NCI-H1105 (cell line): ENCODE measurements around the gene LYAR.
"Not testable (repeated sequence)": the region's sequence is repeated elsewhere in the genome, so short reads cannot be mapped to it uniquely, and the experiment has no call there.

Experiments
- DNase-seq: peaks from one replicate; lab custom pipeline; 2025; lab: John Stamatoyannopoulos, UW

LYAR gene

GRCh38 chr4:4259484-4260100, 30.4 kb downstream of the LYAR start:
- DNase-seq, result no peak

- DNase-seq, result not testable (repeated sequence)
Measured at GRCh38 chr4:4257705-4258104, 32.2 kb downstream of the LYAR start.

GRCh38 chr4:4256799-4257198, 33.2 kb downstream of the LYAR start:
- DNase-seq, result no peak

DNA sequence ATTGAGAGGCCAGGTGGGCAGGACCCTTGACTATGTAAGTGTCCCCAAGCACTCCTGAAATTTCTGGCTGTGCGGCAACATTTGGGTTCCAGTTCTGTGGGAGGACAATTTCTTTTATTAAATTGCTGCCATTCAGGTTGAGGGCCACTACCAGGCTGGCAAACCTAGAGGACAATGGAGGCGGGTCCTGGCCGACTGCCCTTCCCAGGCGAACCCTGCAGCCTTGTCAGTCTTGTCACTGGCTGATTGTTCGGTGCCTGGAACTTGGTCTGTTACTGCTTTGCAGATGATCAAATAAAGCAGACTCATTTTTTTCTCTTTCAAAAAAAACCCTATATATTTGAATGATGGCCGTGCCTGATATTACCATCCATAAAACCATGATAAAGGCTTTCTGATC, 35.3 kb downstream of the LYAR start:
- no peak for DNase-seq

- DNase-seq, result no peak
Measured at GRCh38 chr4:4254199-4254598, 35.8 kb downstream of the LYAR start.

DNA sequence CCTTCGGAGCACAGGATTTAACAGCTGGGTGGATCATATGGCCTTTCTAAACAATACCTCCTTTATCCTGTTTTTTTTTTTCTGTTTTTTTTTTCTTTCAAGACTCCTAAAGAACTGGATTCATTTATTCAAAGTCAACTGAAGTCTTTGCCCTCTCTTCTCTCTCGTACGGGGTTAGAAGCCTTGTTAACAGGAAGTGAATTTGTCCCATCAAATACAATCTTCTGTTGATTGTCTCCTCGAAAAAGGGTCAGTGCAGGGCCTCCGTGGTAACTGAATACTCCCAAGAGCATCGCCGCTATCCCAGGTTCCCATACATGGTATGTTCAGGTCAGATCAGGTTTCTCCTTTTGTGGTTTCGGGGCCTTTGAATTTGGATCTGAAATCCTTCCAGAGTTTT, 40.1 kb downstream of the LYAR start:
- DNase-seq, result no peak

DNA sequence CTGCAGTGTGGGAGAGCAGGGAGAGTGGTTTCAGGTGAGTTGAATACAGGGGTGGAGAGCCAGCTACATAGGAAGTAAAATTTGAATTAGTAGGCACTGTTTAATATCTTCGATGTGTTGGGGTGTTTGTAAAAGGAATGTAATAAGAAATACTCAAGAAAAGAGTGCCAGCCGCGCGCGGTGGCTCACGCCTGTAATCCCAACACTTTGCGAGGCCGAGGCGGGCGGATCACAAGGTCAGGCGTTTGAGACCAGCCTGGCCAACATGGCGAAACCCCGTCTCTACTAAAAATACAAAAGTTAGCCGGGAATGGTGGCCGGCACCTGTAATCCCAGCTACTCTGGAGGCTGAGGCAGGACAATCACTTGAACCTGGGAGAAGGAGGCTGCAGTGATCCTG, 40.6 kb downstream of the LYAR start:
- not testable (repeated sequence) for DNase-seq

- DNase-seq, result no peak
Measured at GRCh38 chr4:4248885-4249203, 41.1 kb downstream of the LYAR start.

DNA sequence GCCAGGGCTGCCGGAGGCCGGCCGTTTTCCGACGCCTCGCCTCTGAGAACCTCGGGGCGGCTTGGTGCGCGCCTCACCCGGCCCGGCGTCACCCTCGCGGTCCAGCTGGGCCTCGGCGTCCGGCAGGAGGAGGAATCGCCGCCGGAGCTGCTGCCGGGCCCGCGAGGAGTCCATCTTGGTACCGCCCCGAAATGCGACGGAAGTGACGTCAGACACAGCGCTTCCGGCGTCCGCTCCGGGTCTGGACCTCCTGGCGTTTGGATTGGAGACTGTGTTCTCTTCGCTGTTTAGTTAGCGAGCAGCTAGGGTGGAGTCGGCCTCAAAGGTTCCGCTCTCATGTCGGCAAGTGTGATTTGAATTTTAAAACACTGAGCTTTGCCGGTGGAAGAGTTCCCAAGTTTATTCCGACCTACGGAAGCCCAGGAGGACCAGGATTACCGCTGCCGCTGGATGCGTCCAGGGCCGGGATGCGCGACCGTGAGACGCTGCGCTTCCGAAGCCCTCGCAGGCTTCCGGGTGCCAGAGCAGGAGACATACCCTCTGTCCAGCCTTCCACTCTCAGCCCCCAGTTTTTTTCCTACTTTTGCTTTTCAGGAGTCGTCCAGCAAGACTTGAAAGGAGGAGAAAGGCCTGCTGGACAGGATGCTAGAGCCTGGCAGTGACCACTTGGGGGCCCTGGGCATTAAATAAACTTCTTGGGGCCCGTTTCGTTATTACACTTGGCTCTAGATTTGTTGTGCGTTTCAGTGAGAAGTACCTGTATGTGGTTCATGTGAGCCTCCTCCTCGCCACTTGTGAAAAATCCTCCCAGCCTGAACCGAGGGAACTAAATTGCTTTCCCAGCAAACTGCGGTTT, 41.7 kb downstream of the LYAR start, which contains the start of gene TMEM128:
Gene TMEM128 (minus strand): TSS at position 195 of the 856 bp plus-strand sequence. CDS start 21 bp downstream, at position 174.
- peak; percentile 71 for DNase-seq

GRCh38 chr4:4247696-4248028, 42.3 kb downstream of the LYAR start:
- DNase-seq, result no peak

DNA sequence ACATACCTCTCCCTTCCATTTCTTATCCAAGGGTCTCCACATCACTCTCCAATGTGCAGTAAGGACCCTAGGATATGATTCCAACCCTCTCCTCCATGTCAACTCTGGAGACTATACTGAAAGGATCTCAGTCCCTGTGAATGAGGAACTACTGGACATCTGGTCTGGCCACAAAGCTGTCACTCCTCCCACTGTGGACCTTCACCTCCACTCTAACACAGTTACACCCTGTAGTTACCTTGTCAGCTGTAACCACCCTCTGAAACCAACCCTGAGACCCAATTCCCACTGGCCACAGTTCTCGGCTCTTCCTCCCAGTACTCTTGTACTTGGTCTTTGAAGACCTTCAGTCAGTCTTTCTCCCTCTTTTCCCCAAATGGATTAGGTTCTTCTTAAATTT, 44.8 kb downstream of the LYAR start:
- no peak for DNase-seq

GRCh38 chr4:4239551-4239950, 50.4 kb downstream of the LYAR start:
- not testable (repeated sequence) for DNase-seq

DNA sequence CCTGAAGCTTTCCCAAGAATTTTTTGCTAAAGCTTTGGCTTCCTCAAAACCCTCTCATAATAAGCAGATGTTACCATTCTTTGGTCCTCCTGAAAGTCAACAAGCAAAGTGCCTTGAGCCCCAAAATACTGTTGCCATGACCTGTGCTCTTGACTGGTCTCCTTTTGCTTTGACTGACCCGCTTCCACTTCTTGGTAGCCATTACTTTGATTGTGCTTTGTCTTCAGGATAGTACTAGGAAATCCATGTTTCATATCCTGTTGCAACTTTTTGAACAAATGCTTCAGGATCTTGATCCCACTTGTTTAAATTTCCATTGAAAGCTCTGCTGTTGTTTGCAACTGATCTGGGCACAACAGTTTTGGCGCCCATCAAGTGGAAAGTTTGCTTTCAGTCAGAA, 56.3 kb downstream of the LYAR start:
- DNase-seq, result no peak

GRCh38 chr4:4228356-4228668, 61.6 kb downstream of the LYAR start:
- no peak for DNase-seq

GRCh38 chr4:4227510-4228355, 62.2 kb downstream of the LYAR start:
- DNase-seq, result no peak

DNA sequence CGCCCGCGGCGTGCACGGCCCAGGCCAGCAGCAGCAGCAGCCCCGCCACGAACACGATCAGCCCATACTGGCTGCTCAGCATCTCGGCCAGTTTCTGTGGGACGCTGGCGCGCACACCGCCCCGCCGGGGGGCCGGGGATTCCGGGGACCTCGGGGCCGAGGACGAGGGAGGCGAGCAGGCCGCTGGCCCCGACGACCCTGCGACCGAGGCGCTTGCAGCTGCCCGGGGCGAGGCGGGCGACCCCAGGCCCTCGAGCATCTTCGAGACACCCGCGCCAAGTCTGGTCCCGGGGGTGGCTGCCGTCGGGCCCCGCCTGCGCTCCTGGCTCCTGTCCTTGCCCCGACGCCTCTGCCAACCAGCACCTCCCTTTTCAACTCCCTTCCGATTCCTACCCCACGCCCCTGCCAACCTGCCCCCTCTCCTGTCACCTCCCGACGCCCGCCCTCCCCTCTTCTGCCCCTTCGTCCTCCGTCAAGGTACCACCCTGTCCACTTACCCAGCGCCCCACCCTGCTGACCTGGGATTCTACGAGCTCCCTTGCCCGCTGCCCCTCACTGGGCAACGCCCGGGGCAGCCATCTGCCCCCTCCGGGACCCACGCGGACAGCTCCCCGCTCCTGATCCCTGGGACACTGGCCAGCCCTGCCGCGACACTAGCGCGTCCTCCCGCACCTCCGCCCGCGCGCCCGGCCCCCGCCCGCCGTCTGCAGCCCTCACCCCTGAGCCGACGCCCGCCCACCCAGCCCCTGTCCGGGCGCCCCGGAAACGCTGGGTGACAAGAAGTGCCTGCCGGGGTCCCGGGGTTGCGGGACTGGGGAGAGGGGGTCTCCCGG, 63.1 kb downstream of the LYAR start, which contains the start of gene OTOP1:
Gene OTOP1 (minus strand): TSS at position 324 of the 833 bp plus-strand sequence. CDS start 65 bp downstream, at position 259.
- no peak for DNase-seq

- no peak for DNase-seq
Measured at GRCh38 chr4:4225915-4226605, 63.9 kb downstream of the LYAR start.
